T-helper 17 cell (primary cell): ENCODE measurements around the gene DPH5. TPM values are rescaled to one million over a fixed set of nuclear protein-coding genes. Genes with fewer than 3 reads are reported as not detected.
A peak's percentile ranks its signal among the peaks of the same experiment; 100 is the strongest.
"Not testable (repeated sequence)": the region's sequence is repeated elsewhere in the genome, so short reads cannot be mapped to it uniquely, and the experiment has no call there.

Source experiments
- ATAC-seq: fragments of 150-1000 bp; cut with Tn5 transposase; 2 replicates; pipeline ENCODE4 v1.10.0; 2021; ENCODE audit warnings: mild to moderate bottlenecking, moderate library complexity
- DNase-seq, 3 donors: peaks; one replicate each; pipeline versions ENCODE4 v3.0.0 to v3.0.0-alpha.2; 2020 to 2021
- H3K9me3 ChIP-seq: one replicate; pipeline ENCODE4 v1.7.0; 2013; ENCODE audit warnings: low read length, mild to moderate bottlenecking; ENCODE audit not compliant: control insufficient read depth, poor library complexity, severe bottlenecking
- H3K27ac Mint-ChIP-seq: one replicate; pipeline ENCODE4 v1.8.0; 2022; ENCODE audit warnings: mild to moderate bottlenecking, moderate library complexity, mixed read lengths
- H3K27me3 Mint-ChIP-seq: one replicate; pipeline ENCODE4 v1.8.0; 2022; ENCODE audit warnings: mixed read lengths
- H3K36me3 Mint-ChIP-seq: one replicate; pipeline ENCODE4 v1.8.0; 2022; ENCODE audit warnings: low read depth, mixed read lengths
- H3K4me1 Mint-ChIP-seq: one replicate; pipeline ENCODE4 v1.8.0; 2022; ENCODE audit warnings: mild to moderate bottlenecking, mixed read lengths
- H3K4me3 Mint-ChIP-seq: one replicate; pipeline ENCODE4 v1.8.0; 2022; ENCODE audit warnings: mild to moderate bottlenecking, moderate library complexity, mixed read lengths
- total RNA-seq, 4 donors: library from RNA in 2 of 4; stranded (reverse) in 2 of 4; gene quantifications; one replicate each; pipeline ENCODE4 v1.2.3 and lab custom pipeline; 2022 to 2026

Gene DPH5
- total RNA-seq, 2 donors from 2014 or later, result 28.8 to 29.5 TPM

- H3K27ac Mint-ChIP-seq, result no peak overlapping the region
Observed at GRCh38 chr1:101050869-101051268, 25.3 kb upstream of the DPH5 start.

GRCh38 chr1:101044749-101045148, 19.2 kb upstream of the DPH5 start:
- Mint-ChIP-seq H3K4me1 (peaks cover 2% of the 10 kb centered on the region), H3K4me3 (no peak overlapping the region), H3K27me3 (no peaks in the 10 kb centered on the region), H3K27ac (no peak overlapping the region), H3K36me3 (peaks cover 4% of the 10 kb centered on the region)
- no peak for ATAC-seq
- DNase-seq, result no peak
- H3K9me3 ChIP-seq, result peaks cover 6% of the 10 kb centered on the region

More at GRCh38 chr1:101050869-101051268, 25.3 kb upstream of the DPH5 start:
- Mint-ChIP-seq H3K4me1 (peaks cover 10% of the 10 kb centered on the region), H3K4me3 (no peak overlapping the region), H3K36me3 (no peaks in the 10 kb centered on the region), H3K27me3 (no peaks in the 10 kb centered on the region)
- no peaks in the 10 kb centered on the region for H3K9me3 ChIP-seq
- ATAC-seq, result no peak
- DNase-seq, result no peak

- Mint-ChIP-seq H3K27me3 (no peaks in the 10 kb centered on the region), H3K4me1 (peaks cover 2% of the 10 kb centered on the region), H3K27ac (no peak overlapping the region), H3K36me3 (peaks cover 4% of the 10 kb centered on the region), H3K4me3 (no peak overlapping the region)
- no peak for ATAC-seq
- peaks cover 6% of the 10 kb centered on the region for H3K9me3 ChIP-seq
- DNase-seq, result no peak
Observed at GRCh38 chr1:101044259-101044658, 18.7 kb upstream of the DPH5 start.

- no peak for DNase-seq
- peaks cover 6% of the 10 kb centered on the region for H3K9me3 ChIP-seq
- H3K27me3 Mint-ChIP-seq, result no peaks in the 10 kb centered on the region
- H3K27ac Mint-ChIP-seq, result no peak overlapping the region
- no peak for ATAC-seq
- peaks cover 4% of the 10 kb centered on the region for H3K4me1 Mint-ChIP-seq
- peaks cover 7% of the 10 kb centered on the region for H3K36me3 Mint-ChIP-seq
- H3K4me3 Mint-ChIP-seq, result no peak overlapping the region
Observed at GRCh38 chr1:101043776-101044175, 18.2 kb upstream of the DPH5 start.

- Mint-ChIP-seq H3K27me3 (no peaks in the 10 kb centered on the region), H3K4me3 (no peak overlapping the region), H3K36me3 (peaks cover 10% of the 10 kb centered on the region), H3K4me1 (peaks cover 5% of the 10 kb centered on the region), H3K27ac (no peak overlapping the region)
- DNase-seq, result no peak
- peaks cover 6% of the 10 kb centered on the region for H3K9me3 ChIP-seq
- ATAC-seq, result no peak
Observed at GRCh38 chr1:101041300-101041699, 15.7 kb upstream of the DPH5 start.

- DNase-seq (no peak), ATAC-seq (no peak)
- Mint-ChIP-seq H3K4me1 (peaks cover 11% of the 10 kb centered on the region), H3K27ac (no peak overlapping the region), H3K4me3 (no peak overlapping the region), H3K36me3 (peaks cover 10% of the 10 kb centered on the region), H3K27me3 (no peaks in the 10 kb centered on the region)
- peaks cover 6% of the 10 kb centered on the region for H3K9me3 ChIP-seq
Observed at GRCh38 chr1:101040666-101041065, 15.1 kb upstream of the DPH5 start.

GRCh38 chr1:101039245-101039644, 13.7 kb upstream of the DPH5 start:
- Mint-ChIP-seq H3K27ac (no peak overlapping the region), H3K36me3 (peaks cover 10% of the 10 kb centered on the region), H3K27me3 (no peaks in the 10 kb centered on the region), H3K4me3 (no peak overlapping the region), H3K4me1 (peaks cover 11% of the 10 kb centered on the region)
- DNase-seq (no peak), ATAC-seq (no peak)
- peaks cover 6% of the 10 kb centered on the region for H3K9me3 ChIP-seq

GRCh38 chr1:101037316-101037715, 11.7 kb upstream of the DPH5 start:
- Mint-ChIP-seq H3K36me3 (peaks cover 10% of the 10 kb centered on the region), H3K27ac (no peak overlapping the region), H3K27me3 (no peaks in the 10 kb centered on the region), H3K4me1 (peaks cover 11% of the 10 kb centered on the region), H3K4me3 (no peak overlapping the region)
- peaks cover 6% of the 10 kb centered on the region for H3K9me3 ChIP-seq
- no peak for DNase-seq
- ATAC-seq, result no peak

GRCh38 chr1:101033017-101033416, 7.4 kb upstream of the DPH5 start:
- Mint-ChIP-seq H3K27me3 (no peaks in the 10 kb centered on the region), H3K27ac (no peak overlapping the region), H3K4me3 (no peak overlapping the region), H3K36me3 (peaks cover 2% of the 10 kb centered on the region), H3K4me1 (peaks cover 18% of the 10 kb centered on the region)
- ATAC-seq (no peak), DNase-seq (no peak)
- no peaks in the 10 kb centered on the region for H3K9me3 ChIP-seq

- not testable (repeated sequence) for ATAC-seq, DNase-seq, H3K27ac Mint-ChIP-seq, H3K36me3 Mint-ChIP-seq, H3K4me3 Mint-ChIP-seq, H3K27me3 Mint-ChIP-seq, H3K9me3 ChIP-seq
- peaks cover 27% of the 10 kb centered on the region for H3K4me1 Mint-ChIP-seq
Observed at GRCh38 chr1:101032129-101032528, 6.5 kb upstream of the DPH5 start.

- H3K27ac Mint-ChIP-seq, result peak overlapping the region; percentile 34
- peaks cover 6% of the 10 kb centered on the region for H3K36me3 Mint-ChIP-seq
- H3K27me3 Mint-ChIP-seq, result no peaks in the 10 kb centered on the region
- DNase-seq, result no peak
- H3K9me3 ChIP-seq, result no peaks in the 10 kb centered on the region
- no peak overlapping the region for H3K4me3 Mint-ChIP-seq
- ATAC-seq, result no peak
- peaks cover 28% of the 10 kb centered on the region for H3K4me1 Mint-ChIP-seq
Observed at GRCh38 chr1:101030881-101031280, 5.3 kb upstream of the DPH5 start.

GRCh38 chr1:101029184-101029583, 3.6 kb upstream of the DPH5 start:
- no peak overlapping the region for H3K27ac Mint-ChIP-seq
- H3K36me3 Mint-ChIP-seq, result peaks cover 6% of the 10 kb centered on the region
- H3K4me3 Mint-ChIP-seq, result peak overlapping the region; percentile 9

GRCh38 chr1:101028466-101028865, 2.9 kb upstream of the DPH5 start:
- Mint-ChIP-seq H3K36me3 (peaks cover 6% of the 10 kb centered on the region), H3K4me3 (peak overlapping the region; percentile 9), H3K27me3 (no peaks in the 10 kb centered on the region), H3K27ac (peak overlapping the region; percentile 77), H3K4me1 (peaks cover 34% of the 10 kb centered on the region)
- no peak for DNase-seq
- H3K9me3 ChIP-seq, result no peaks in the 10 kb centered on the region
- no peak for ATAC-seq

More at GRCh38 chr1:101029184-101029583, 3.6 kb upstream of the DPH5 start:
- H3K9me3 ChIP-seq, result no peaks in the 10 kb centered on the region
- DNase-seq (no peak), ATAC-seq (no peak)
- H3K4me1 Mint-ChIP-seq, result peaks cover 28% of the 10 kb centered on the region
- H3K27me3 Mint-ChIP-seq, result no peaks in the 10 kb centered on the region

- peaks cover 39% of the 10 kb centered on the region for H3K4me1 Mint-ChIP-seq
Observed at GRCh38 chr1:101027194-101027772, 1.7 kb upstream of the DPH5 start.

More at GRCh38 chr1:101027194-101027772, 1.7 kb upstream of the DPH5 start:
- H3K9me3 ChIP-seq, result no peaks in the 10 kb centered on the region
- Mint-ChIP-seq H3K27me3 (no peaks in the 10 kb centered on the region), H3K36me3 (peaks cover 6% of the 10 kb centered on the region), H3K4me3 (peak overlapping the region; percentile 77), H3K27ac (peak overlapping the region; percentile 97)
- no peak for ATAC-seq
- no peak for DNase-seq
